ENCODE results near the gene NDUFS8.
"Not testable (repeated sequence)": the region's sequence is repeated elsewhere in the genome, so short reads cannot be mapped to it uniquely, and the experiment has no call there.

Gene NDUFS8

DNA sequence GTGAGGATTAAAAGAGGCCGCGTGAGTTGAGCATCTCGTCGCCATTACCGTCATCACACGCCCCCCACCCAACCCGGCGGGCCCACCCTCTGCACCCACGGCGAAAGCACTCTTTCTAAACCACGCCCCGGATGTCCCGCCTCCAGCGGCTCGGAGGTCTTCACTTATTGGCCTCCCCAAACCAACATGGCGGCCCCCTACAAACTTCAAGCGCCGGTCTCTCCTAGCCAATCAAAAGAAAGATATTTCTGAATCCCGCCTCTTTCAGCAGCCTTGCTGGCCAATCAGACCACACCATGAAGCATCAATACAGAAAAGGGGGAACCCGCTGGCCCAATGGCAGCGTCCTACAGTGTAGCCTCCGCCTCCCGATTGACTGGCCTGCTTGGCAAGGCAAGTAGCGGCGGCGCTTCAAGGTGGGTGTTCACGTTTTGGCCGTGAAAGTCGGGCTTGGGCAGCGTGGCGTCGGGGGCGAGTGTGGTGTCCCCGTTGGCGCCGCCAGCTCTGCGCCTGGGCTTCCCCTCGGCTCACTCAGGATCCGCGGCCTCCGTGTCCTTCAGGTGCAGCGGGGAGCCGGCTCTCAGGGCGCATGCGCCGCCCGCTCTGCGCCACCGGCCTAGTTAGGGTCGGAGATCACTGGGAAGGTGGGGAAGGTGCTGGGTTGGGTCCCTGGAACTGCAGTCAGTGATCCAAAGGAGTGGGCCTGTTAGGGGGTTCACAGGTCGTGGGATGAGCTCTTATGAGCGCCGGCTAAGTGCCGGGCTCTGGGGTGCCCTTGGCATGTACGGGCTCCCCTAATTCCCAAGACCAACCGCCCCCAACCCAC lies at the start of gene NDUFS8:
Gene NDUFS8 (plus strand): TSS at position 364 of the 826 bp plus-strand sequence. CDS start 1,471 bp downstream, outside the sequence.
- FAIRE-seq, result peak; percentile 97

DNA sequence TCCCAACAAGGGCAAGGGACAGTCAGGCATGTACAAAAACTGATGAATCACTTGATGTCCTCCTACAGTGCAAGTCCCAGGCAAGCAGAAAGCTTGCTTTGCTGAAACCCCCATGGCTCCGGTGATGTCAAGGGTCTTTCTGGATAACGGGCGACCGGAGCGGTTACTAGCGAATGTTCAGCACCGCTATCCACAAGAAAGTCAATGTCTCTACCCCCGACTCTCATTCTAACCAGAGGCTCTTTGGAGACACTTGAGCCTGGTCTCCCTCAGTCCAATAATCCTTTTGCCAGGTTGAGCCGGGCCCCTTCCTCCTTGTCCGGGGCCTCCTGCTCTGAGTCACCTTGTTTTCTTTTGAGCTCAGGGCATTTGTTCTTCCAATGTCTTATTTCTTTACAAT lies 49.3 kb upstream of the NDUFS8 start:
- not testable (repeated sequence) for FAIRE-seq

DNA sequence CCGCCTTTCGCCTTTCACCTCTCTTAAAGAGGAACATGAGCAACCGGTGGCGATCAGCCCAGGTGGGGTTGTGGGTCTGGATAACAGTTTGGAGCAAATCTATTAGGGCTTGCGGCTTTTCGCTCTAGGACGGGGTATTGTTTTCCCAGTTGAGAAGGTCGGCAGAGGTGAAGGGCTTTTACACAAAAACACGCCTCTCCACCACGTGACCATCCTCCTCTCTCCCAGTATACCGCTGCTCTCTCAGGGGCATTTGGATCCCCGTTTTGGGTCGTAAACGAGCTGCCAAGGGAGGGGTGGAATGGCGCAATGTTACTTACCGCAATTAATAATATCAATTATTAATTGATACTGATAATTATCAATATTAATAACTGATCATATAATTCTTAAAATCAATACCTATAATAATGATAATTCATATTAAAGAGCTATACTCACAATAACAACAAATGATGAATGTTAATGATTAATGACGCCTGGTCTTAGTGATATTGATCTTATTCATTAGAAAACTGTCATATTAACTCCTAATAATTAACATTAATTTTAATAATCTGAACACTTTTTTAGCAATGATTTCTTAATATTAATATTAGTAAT lies 48.1 kb upstream of the NDUFS8 start:
- FAIRE-seq, result not testable (repeated sequence)

DNA sequence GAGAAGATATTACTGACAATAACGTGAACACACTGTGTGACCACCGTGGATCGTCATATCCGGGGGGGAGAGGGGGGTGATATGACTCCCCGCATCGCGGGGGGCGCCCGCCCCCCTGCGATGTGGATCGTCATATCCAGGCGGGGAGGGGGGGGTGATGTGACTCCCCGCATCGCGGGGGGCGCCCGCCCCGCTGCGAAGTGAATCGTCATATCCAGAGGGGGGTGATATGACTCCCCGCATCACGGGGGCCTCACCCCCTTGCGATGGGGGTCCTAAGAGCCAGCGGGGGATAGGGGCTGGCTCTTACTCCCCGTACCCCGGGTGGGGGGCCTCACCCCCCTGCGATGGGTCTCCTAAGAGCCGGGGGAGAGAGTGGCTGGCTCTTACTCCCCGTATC lies 46.5 kb upstream of the NDUFS8 start:
- no peak for FAIRE-seq

DNA sequence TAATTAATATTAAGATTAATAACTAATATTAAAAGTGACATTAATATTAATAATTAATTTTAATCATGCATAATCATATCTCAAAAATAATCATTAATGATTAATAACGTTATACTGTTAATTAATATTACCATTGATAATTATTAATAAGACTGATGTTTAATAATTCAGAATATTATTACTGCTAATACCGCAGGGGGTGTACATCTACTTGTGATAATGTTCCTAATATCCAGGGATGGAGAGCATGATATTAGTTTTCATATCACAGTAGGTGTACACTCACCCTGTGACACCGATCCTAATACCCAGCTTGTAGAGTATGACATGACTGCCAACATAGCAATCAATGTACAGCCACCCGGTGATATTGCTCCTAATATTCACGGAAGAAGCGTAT lies 45.2 kb upstream of the NDUFS8 start:
- FAIRE-seq, result not testable (repeated sequence)

DNA sequence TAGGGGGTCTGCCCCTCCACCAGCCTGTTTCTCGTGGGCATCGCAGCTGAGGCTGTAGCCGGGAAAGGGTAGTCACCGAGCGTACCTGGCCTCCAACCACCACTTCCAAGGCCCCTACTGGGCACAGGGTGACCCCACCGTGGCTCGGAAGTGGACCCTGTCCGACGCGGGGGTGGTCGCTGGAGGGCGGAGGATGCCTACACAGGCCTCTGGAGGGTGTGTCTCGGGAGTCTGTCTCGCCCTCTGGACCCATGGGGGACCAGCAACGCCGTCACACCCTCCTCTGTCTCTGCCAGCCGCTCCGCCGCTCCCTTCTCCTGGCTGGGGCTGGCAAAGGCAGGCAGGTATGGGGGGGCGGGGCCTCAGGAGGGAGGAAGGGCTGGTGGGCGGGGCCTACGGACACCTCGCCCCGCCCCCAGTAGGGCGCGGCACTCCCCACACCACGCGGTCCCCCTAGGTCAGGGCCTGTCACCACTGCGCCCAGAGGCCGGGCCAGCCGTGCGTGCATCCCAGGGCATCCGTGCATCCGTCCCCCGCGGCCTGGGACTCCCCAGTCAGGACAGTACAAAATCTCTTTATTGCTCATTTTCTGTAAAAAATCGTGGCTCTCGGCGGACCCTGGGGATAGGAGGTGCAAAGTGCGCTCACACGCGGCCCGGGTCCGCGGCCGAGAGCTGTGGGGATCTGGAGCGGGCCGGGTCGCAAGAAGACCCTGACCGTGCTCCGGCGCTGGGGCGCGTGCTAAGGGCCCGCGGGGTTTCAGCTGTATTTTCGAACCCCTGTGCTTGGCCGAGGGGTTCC lies 39.7 kb upstream of the NDUFS8 start:
- not testable (repeated sequence) for FAIRE-seq

DNA sequence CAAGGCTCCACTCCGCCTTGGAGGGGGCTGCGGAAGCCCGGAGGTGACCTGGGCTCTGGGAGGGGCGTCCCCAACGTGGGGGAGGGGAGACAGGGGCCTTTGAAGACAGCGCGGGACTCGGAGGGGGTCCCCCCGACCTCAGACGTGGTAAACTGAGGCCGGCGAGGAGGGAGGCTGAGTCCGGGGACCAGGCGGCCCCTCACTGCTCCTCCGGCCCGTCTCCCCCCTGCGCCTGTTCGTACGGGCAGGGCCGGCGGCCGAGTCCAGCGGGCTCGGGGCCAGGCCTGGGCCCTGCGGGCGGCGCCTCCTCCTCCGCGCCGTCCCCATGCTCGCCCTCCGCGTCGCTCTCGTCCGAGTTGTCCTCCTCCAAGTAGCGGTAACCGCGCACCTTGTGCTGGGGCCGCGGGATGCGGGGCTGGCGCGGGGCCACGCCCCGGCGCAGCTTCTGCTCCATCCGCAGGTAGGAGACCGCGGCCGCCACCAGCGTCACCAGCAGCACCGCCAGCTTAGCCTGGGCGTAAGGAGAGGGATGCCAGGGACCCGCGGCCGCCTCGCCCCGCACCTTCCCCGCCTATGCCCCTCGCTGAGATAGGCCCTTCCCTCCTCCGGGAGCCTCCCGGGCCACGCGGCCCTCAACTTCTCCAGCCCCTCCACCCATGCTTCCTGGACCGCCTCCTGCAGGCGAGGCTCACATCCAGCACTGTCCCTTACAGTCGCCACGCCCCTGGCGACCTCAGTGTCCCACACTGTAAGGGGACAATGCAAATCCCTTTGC lies 38.9 kb upstream of the NDUFS8 start:
- FAIRE-seq, result not testable (repeated sequence)

DNA sequence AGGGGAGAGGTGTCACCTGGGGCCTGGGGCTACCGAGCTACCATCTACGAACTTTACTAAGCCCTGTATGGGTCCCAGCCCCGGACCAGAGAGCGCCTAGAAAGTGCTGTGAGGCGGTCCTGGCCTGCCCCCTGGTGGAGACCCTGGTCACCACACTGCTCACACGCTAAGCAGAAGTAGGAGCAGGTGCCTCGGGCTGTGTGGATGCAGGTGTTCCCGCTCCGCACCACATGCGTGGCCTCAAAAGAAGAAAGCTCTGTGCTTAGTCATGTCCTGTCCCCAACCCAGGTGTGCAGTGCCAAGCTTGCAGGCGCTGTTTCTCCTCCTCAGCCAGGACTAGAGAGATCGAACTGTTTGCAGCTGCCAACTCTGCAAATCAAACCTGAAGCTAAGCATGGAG lies 36.7 kb upstream of the NDUFS8 start:
- not testable (repeated sequence) for FAIRE-seq

DNA sequence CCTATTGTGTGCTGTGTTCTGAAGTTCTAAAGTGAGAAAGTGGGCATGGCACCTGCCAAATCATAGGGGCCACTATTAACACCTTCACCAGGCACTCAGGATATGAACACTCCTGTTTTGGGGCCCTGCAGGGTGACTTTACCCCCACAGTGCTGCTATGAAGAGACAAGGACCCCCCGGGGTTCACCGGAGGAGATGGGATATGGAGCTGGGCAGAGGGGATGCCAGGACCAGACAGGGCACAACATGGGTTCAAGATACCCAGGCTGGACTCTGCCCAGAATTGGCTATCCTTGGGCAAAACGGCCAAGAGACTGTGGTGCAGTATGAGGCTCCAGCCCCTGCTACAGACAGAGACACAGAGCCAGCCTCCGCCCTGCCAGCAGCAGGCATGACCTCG lies 36.1 kb upstream of the NDUFS8 start:
- not testable (repeated sequence) for FAIRE-seq

DNA sequence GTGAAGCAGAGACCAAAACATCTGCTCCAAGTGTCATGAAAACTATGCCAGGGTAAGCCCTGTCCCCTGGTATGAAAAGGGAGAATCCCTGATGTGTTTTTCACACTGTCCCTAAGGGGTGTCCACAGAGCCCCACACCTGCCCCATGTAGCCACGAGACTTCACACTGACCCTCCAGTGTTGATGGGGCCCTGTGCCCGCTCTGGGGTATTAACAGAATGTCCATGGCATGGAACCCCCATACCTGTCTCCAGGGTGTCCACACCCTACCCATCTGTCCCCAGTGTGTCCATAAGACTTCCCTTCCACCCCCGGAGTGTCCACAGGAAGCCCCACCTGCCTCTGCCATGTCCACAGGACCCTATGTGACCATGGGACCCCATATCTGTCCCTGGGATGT lies 35.4 kb upstream of the NDUFS8 start:
- FAIRE-seq, result not testable (repeated sequence)

DNA sequence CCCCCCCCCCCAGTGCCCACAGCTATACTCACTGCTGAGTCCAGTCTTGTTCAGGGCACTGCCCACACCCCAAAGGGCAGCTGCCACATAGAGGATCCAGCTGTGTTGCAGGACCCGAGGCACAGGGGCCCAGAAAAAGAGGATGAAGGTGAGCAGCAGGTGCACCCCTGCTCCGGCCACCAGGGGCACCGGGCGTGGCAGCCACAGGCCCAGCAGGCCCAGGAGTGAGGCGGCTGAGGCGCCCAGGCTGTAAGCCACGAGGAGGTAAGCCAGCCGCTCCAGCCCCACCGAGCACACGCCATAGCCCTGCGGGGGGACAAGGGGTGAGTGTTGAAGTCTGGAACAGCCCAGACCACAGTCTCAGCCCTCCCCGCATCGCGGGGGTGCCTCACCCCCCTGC lies 34.9 kb upstream of the NDUFS8 start:
- FAIRE-seq, result not testable (repeated sequence)

DNA sequence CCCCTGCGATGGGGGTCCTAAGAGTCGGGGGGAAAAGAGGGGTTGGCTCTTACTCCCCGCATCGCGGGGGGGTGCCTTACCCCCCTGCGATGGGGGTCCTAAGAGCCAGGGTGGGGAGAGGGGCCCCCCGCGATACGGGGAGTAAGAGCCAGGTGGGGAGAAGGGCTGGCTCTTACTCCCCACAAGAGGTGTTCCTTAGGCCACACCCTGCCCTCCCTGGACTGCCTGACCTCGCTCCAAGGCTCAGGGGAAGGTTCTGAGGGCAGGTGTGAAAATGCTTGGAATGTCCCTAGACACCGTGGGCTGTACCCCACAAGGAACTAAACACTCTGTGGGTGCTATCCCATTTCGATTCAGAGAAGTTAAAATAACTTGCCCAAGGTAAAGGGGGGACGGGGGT lies 34.4 kb upstream of the NDUFS8 start:
- FAIRE-seq, result no peak

DNA sequence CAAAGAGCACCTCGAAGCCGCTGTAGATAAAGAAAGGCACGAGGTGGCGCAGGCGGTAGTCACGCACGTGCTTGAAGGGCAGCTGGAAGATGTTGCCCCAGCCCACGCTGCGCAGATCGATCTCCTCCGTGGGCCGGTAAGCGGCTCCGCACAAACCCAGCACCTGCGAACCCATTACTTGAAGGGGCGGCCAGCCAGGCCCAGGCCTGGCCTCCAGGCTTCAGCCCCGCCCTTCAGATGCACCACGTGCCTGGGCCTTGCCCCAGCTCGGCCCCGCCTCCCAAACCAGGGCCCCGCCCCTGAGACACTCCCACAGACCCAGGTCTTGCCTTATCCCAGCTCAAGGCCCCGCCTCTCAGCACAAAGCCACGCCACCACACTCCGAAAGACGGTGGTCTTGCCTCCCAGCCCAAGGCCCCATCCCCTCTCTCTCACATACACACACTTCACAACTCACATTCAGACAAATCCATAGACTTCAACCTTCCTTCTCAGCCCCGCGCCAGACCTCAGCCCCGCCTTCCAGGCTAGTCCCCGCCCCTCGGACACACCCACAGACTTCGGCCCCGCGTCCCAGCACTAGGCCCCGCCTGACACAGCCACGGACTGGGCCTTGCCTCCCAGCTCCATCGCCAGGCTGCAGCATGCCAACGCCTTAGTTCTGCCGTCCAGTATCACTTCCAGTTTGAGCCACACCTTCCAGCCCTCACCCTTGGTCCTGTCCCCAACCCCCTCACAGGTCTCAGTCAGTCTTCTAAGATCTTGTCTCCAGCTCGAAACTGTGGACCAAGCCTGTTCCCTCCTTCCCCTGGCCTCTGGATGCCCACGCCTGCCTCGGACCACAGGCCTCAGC lies 33.6 kb upstream of the NDUFS8 start:
- no peak for FAIRE-seq

DNA sequence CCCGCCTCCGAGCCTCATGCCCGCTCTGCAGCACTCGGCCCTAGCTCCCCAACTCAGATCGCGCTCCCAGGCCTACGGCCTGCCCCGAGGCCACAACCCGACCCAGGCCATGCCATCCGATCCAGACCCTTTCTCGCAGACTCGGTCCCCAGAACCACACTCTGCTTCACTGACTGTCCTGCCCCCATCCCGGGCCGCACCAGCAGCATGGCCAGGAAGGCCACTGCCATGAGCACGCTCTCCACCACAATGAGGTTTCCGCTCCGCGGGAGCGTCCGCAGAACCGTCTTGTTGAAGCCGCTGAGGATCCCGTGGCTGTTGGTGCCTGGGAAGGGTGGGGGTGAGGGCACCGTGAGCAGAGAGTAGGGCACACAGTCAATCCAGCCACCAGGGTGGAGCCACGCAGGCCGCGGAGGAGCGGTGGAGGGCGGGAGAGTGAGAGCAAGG lies 33.0 kb upstream of the NDUFS8 start:
- FAIRE-seq, result no peak

DNA sequence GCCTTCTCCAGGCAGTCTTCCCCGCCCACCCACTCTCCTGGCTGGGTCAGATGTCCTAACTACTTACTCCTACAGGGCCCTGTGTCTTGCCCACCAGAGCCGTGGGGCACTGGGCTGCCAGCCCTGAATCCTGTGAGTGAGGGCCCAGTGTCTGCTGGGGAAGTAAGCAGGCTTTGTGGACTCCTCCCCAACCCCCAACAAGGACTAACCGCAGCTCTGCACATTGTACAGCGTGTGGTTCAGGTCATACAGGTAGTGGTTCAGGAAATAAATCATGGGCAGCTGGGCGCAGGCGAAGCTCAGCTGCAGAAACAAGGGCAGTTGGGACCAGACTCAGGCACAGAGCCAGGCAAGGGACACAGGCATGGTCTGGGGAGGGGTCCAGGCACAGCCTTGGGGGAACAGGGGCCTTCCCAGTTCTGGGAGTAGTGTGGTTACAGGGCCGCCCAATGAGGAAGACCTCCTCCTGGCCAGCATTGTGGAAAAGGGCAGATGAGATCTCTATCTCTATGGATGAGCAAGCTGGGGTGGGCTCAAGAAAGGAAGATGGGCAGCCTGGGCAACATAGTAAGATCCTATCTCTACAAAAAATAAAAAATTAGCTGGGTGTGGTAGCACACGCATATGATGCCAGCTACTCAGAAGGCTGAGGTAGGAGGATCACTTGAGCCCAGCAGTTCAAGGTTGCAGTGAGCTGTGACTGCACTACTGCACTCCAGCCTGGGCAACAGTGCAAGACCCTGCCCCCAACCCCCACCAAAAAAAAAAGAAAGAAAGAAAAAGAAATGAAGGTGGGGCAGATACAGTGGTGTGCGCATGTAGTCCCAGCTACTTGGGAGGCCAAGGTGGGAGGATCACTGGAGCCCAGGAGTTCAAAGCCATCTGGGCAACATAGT lies 32.1 kb upstream of the NDUFS8 start:
- FAIRE-seq, result no peak

DNA sequence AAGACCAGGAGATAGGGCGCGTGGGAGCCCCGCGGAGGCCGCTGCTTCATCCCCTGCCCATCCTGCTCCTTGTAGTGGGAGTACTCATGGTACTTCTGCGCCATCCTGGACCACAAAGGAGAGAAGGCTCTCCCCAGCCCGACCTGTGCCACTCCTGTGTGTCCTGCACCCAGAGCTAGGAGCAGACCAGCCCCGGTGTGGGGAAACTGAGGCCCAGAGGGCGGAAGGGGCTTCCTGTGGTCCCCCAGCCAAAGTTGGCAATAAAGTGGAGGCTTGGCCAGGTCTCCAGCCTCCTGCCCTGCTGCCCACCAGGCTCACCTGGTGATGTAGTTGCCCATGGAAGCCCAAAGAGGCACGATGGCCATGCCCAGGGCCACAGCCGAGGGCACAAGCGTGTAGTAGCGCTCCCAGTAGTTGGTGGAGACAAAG lies 31.3 kb upstream of the NDUFS8 start:
- FAIRE-seq, result no peak

DNA sequence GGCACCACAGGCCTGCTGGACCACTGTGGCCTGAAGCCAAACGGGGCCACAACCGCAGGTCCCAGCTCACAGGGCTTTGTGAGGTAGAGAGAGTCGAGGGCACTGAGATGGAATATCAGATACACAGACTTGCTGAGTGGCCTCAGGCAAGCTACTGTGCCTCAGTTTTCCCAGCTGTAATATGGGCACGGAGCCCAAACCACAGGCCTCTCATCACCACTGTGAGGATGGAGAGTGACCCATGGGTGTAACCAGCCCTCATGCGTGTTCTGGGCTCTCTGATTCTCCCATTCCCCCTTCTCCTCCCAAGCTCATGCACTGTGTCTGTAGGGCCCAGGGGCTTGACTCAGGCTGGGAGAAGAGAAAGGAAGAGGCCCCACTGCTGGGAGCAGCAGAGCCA lies 30.8 kb upstream of the NDUFS8 start:
- FAIRE-seq, result no peak

DNA sequence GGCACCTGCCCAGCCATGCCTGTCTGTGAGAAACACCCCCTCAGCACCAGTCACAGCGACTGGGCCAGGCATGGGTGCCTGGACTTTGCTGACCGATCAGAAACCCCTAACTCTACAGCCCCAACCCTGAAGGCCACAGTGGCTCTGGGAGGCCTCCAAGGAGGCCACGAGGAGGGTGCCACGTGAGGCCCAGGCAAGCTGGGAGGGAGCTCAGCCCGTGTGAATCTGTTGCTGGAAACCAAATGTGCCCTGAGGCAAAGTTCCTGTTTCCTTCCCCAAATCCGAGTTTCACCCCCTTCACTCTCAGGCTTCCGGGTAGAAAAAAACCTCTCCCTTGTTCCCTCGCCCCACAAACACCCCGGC lies 27.9 kb upstream of the NDUFS8 start:
- no peak for FAIRE-seq

DNA sequence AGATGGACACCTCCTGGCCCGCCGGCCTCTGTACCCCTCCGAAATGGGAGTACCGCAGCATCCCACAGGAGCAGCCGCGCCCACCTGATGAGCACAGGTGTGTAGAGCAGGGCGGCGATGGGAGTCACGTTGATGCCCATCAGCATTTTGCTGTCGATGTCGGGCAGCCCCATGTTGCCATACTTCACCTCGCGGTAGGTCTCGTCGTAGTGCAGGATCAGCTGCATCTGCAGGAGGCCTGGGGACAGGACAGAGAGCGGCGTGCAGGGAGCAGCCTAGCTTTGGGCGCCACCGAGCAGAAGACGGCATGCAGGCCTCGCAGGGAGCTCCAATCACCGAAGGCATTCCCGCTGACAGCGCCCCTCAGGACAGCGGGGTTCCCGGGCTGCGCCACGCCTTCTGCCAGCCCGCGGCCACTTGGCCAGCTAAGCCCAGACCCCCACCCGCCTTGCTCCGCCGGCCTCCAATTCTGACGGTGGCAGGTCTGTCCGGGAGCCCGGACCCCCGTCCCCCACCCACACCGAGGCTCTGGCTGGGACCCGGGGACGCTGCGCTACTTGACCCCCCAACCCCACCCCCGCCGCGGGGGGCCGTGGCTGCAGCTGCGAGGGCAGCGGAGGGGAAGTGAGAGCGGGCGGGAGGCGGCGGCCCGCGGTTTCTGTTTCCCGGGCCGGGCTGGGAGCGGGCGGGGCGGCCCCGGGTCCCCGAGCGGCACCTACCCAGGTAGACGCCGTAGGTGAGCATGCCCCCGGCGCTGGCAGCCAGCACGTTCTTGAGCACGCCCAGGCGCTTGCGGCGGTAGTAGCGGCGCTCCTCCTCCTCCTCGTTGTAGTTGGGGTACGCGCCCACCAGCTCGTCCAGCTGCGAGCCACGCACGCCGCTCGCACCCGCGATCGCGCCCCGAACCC lies 27.3 kb upstream of the NDUFS8 start:
- FAIRE-seq, result no peak

All from colon (tissue), 2 donors.